DND-41 (cell line): ENCODE results near the gene TGM3.

Experiments used
- EZH2 ChIP-seq: IDR thresholded peaks from 3 replicates; pipeline ENCODE4 v1.6.1; 2012; ENCODE audit warnings: borderline replicate concordance, low read depth, mild to moderate bottlenecking, moderate library complexity, low read length, inconsistent platforms; ENCODE audit not compliant: severe bottlenecking
- TF ChIP-seq, protein P1 (sequence below): IDR thresholded peaks from 2 replicates; pipeline ENCODE4 v1.5.1; 2012; ENCODE audit warnings: borderline replicate concordance, low read length, moderate library complexity, mild to moderate bottlenecking; ENCODE audit not compliant: poor library complexity, severe bottlenecking; ENCODE audit errors: extremely low read depth

DNA sequence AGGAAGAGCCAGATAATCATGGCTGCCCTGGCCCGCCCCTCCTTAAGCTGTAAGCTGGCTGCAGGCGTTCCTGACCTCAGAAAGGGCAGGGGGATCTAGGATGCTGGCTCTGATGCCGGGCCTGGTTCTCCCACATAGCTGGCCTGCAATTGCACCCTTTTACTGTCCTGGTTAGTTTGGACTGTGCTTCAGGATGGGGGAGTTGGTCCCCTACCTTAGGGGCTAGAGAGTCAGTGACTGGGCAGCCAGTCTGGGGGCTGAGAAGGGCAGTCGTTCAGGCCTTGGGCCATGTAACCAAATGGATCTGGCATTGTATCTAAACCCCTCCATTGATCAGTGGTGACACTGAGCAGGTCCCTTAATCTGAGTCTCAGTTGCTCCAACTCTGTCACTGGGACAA lies 40.7 kb downstream of the TGM3 start:
- TF ChIP-seq, protein P1, sequence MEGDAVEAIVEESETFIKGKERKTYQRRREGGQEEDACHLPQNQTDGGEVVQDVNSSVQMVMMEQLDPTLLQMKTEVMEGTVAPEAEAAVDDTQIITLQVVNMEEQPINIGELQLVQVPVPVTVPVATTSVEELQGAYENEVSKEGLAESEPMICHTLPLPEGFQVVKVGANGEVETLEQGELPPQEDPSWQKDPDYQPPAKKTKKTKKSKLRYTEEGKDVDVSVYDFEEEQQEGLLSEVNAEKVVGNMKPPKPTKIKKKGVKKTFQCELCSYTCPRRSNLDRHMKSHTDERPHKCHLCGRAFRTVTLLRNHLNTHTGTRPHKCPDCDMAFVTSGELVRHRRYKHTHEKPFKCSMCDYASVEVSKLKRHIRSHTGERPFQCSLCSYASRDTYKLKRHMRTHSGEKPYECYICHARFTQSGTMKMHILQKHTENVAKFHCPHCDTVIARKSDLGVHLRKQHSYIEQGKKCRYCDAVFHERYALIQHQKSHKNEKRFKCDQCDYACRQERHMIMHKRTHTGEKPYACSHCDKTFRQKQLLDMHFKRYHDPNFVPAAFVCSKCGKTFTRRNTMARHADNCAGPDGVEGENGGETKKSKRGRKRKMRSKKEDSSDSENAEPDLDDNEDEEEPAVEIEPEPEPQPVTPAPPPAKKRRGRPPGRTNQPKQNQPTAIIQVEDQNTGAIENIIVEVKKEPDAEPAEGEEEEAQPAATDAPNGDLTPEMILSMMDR, result no peak
- no peak for TF ChIP-seq EZH2
